GM23338 (cell line): Measurements from ENCODE around the gene KIF3C.
"Not testable (repeated sequence)": the region's sequence is repeated elsewhere in the genome, so short reads cannot be mapped to it uniquely, and the experiment has no call there.

ENCODE experiments used
- CREB1 ChIP-seq: fragments of 250-450 bp; sonication (Bioruptor Pico); IDR thresholded peaks from 2 replicates; pipeline ENCODE4 v1.5.0; 2020; ENCODE audit warnings: low read depth, mild to moderate bottlenecking, moderate library complexity
- CTCF ChIP-seq, 2 experiments: fragments of 200-600 bp in 1 of 2; sonication (generic) in 1 of 2; conservative IDR thresholded peaks; 2 replicates each; pipeline versions ENCODE4 v1.5.1 to v1.6.1; 2016 to 2017; ENCODE audit warnings: antibody characterized with exemption in 2 of 2, low read depth in 2 of 2, mild to moderate bottlenecking in 2 of 2, moderate library complexity in 1 of 2
- STAT1 ChIP-seq: IDR thresholded peaks from one replicate; pipeline ENCODE4 v1.6.1; 2016; ENCODE audit warnings: antibody characterized with exemption; ENCODE audit not compliant: unreplicated experiment

GRCh38 chr2:25917411-25917810 is 64.9 kb downstream of the KIF3C start:
- TF ChIP-seq CTCF (conservative IDR thresholded peaks at IDR 0.05; ENCODE audit: low read depth in 2 of 2); CREB1 (CRISPR knock-in tag); STAT1: not testable (repeated sequence)
